ENCODE data around the gene XXYLT1.

The XXYLT1 gene

DNA sequence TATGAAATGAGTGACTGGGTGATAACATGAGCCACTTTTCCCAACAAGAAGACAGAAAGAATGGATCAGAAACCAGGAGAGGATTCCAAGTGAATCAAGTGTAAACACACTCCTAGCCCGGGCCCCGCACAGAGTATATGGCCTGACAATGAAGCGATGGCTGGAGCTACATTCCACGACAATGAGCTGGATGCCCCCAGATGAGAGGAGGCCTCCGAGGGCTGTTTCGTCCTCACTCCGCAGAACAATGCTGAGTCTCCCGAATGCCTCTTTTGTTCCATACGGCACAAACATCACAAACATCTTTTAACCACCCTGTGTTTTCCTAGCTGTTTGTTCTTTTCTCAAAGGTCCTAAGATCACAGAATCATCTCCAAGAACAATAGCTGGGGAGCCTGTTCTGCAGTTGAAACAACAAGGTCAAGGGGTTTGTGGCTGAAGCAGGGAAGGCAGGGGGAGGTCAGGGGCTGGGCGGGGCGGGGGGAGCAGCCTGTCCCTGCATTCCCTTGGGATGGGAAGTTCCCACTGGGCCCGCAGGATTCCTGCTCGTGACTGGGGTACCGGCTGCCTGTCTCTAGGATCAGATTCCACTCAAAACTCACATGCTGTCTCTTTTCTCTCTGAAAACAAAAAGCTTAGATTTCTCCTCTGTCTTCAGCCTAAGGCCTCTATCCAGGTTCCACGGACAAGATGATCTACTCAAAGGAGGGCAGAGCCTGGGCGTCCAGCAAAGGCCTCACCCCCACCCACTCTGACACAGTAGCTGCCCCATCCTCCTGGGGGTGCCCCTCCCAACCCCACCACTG, 151.3 kb downstream of the XXYLT1 start:
- Histone ChIP-seq H3K9me3 (no peaks in the 10 kb centered on the region), H3K27ac (no peak overlapping the region)
- intact Hi-C loops (cut with DNase I; ENCODE audit: low total_unique reads): no loop called here

GRCh38 chr3:195118671-195119070, 152.3 kb downstream of the XXYLT1 start:
- H3K27ac ChIP-seq: no peak overlapping the region
- intact Hi-C loops (cut with DNase I; ENCODE audit: low total_unique reads): no loop called here

More for the DNA sequence above, 151.3 kb downstream of the XXYLT1 start:
- no peak for DNase-seq
- Histone ChIP-seq H3K4me1 (peaks cover 0 to 1% (median 0%) of the 10 kb centered on the region in 4 donors), H3K36me3 (no peaks in the 10 kb centered on the region), H3K27me3 (no peaks in the 10 kb centered on the region), H3K4me3 (no peak overlapping the region)
- TF ChIP-seq CTCF (IDR thresholded peaks at IDR 0.05): no peak

GRCh38 chr3:195117978-195118581, 152.9 kb downstream of the XXYLT1 start:
- Histone ChIP-seq H3K27me3 (no peaks in the 10 kb centered on the region), H3K4me3 (no peak overlapping the region), H3K36me3 (no peaks in the 10 kb centered on the region), H3K27ac (no peak overlapping the region), H3K9me3 (no peaks in the 10 kb centered on the region), H3K4me1 (no peaks in the 10 kb centered on the region)
- no peak for TF ChIP-seq CTCF (IDR thresholded peaks at IDR 0.05)
- no peak for DNase-seq
- intact Hi-C loops (cut with DNase I; ENCODE audit: low total_unique reads): no loop called here

More at GRCh38 chr3:195118671-195119070, 152.3 kb downstream of the XXYLT1 start:
- no peak for TF ChIP-seq CTCF (IDR thresholded peaks at IDR 0.05)
- Histone ChIP-seq H3K4me1 (no peaks in the 10 kb centered on the region), H3K9me3 (no peaks in the 10 kb centered on the region), H3K4me3 (no peak overlapping the region), H3K36me3 (no peaks in the 10 kb centered on the region), H3K27me3 (no peaks in the 10 kb centered on the region)
- DNase-seq: no peak

GRCh38 chr3:195116407-195117185, 154.4 kb downstream of the XXYLT1 start:
- TF ChIP-seq CTCF (IDR thresholded peaks at IDR 0.05): no peak
- no peaks in the 10 kb centered on the region for H3K27me3 ChIP-seq
- intact Hi-C loops (cut with DNase I; ENCODE audit: low total_unique reads): no loop called here
- H3K36me3 ChIP-seq: no peaks in the 10 kb centered on the region
- H3K4me3 ChIP-seq: no peak overlapping the region
- H3K27ac ChIP-seq: no peak overlapping the region
- H3K4me1 ChIP-seq: no peaks in the 10 kb centered on the region
- DNase-seq: no peak
- no peaks in the 10 kb centered on the region for H3K9me3 ChIP-seq

- no peaks in the 10 kb centered on the region for H3K9me3 ChIP-seq
- no peak for DNase-seq
- H3K27ac ChIP-seq: no peak overlapping the region
- no peaks in the 10 kb centered on the region for H3K4me1 ChIP-seq
- no peak for TF ChIP-seq CTCF (IDR thresholded peaks at IDR 0.05)
- no peaks in the 10 kb centered on the region for H3K27me3 ChIP-seq
- no peaks in the 10 kb centered on the region for H3K36me3 ChIP-seq
- intact Hi-C loops (cut with DNase I; ENCODE audit: low total_unique reads): no loop called here
- H3K4me3 ChIP-seq: no peak overlapping the region
Observed at GRCh38 chr3:195115600-195116406, 155.2 kb downstream of the XXYLT1 start.

Data from tibial artery (tissue), 4 donors.